ENCODE measurements around the gene KIAA1217. TPM values are rescaled to one million over a fixed set of nuclear protein-coding genes. Genes with fewer than 3 reads are reported as not detected.

KIAA1217 gene
- polyA plus RNA-seq, 1 donor from 2014 or later, result 0.22 TPM

GRCh38 chr10:24247841-24248240, 38.9 kb downstream of the KIAA1217 start:
- no peaks in the 10 kb centered on the region for H3F3A ChIP-seq (ENCODE audit: insufficient read depth, low read length, poor library complexity, severe bottlenecking)
- no peak overlapping the region for H3K27ac ChIP-seq (ENCODE audit: low read length)
- H3K36me3 ChIP-seq (ENCODE audit: insufficient read depth, low read length), result no peaks in the 10 kb centered on the region
- no peak overlapping the region for H3K9ac ChIP-seq (ENCODE audit: low read length)
- H3K9me2 ChIP-seq (ENCODE audit: insufficient read depth, low read length), result no peaks in the 10 kb centered on the region
- no peaks in the 10 kb centered on the region for H3K9me3 ChIP-seq (ENCODE audit: low read length)
- H3K4me3 ChIP-seq (ENCODE audit: low read length), result no peak overlapping the region
- no peak overlapping the region for H3K4me2 ChIP-seq (ENCODE audit: low read length)
- H4K20me1 ChIP-seq (ENCODE audit: insufficient read depth), result no peaks in the 10 kb centered on the region
- no peaks in the 10 kb centered on the region for H3K27me3 ChIP-seq (ENCODE audit: insufficient read depth, low read depth, low read length)
- no peaks in the 10 kb centered on the region for H3K79me2 ChIP-seq (replicated peaks; ENCODE audit: insufficient read depth, low read length)
- no peak for TF ChIP-seq RAD21 (conservative IDR thresholded peaks at IDR 0.05)
- no peak for TF ChIP-seq TAF1 (IDR thresholded peaks at IDR 0.05; ENCODE audit: low read depth)
- TF ChIP-seq, protein P1, sequence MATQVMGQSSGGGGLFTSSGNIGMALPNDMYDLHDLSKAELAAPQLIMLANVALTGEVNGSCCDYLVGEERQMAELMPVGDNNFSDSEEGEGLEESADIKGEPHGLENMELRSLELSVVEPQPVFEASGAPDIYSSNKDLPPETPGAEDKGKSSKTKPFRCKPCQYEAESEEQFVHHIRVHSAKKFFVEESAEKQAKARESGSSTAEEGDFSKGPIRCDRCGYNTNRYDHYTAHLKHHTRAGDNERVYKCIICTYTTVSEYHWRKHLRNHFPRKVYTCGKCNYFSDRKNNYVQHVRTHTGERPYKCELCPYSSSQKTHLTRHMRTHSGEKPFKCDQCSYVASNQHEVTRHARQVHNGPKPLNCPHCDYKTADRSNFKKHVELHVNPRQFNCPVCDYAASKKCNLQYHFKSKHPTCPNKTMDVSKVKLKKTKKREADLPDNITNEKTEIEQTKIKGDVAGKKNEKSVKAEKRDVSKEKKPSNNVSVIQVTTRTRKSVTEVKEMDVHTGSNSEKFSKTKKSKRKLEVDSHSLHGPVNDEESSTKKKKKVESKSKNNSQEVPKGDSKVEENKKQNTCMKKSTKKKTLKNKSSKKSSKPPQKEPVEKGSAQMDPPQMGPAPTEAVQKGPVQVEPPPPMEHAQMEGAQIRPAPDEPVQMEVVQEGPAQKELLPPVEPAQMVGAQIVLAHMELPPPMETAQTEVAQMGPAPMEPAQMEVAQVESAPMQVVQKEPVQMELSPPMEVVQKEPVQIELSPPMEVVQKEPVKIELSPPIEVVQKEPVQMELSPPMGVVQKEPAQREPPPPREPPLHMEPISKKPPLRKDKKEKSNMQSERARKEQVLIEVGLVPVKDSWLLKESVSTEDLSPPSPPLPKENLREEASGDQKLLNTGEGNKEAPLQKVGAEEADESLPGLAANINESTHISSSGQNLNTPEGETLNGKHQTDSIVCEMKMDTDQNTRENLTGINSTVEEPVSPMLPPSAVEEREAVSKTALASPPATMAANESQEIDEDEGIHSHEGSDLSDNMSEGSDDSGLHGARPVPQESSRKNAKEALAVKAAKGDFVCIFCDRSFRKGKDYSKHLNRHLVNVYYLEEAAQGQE (IDR thresholded peaks at IDR 0.05; ENCODE audit: borderline replicate concordance), result no peak
- TF ChIP-seq POLR2AphosphoS5 (IDR thresholded peaks at IDR 0.05), result no peak
- TF ChIP-seq CTCF (IDR thresholded peaks at IDR 0.05; ENCODE audit: poor library complexity, severe bottlenecking), result no peak
- TF ChIP-seq EZH2 (IDR thresholded peaks at IDR 0.05; ENCODE audit: borderline replicate concordance, insufficient read depth, low read length, poor library complexity, severe bottlenecking), result no peak
- TF ChIP-seq MXI1 (conservative IDR thresholded peaks at IDR 0.05; ENCODE audit: poor library complexity, severe bottlenecking), result no peak
- TF ChIP-seq SMC3 (conservative IDR thresholded peaks at IDR 0.05; ENCODE audit: poor library complexity), result no peak
- no peak for TF ChIP-seq EP300 (conservative IDR thresholded peaks at IDR 0.05; ENCODE audit: poor library complexity, severe bottlenecking)
- no peak overlapping the region for H2AFZ ChIP-seq (ENCODE audit: low read depth, low read length)

- Histone ChIP-seq H3F3A (ENCODE audit: insufficient read depth, low read length, poor library complexity, severe bottlenecking) (no peaks in the 10 kb centered on the region), H3K4me2 (ENCODE audit: low read length) (no peak overlapping the region), H3K9me2 (ENCODE audit: insufficient read depth, low read length) (no peaks in the 10 kb centered on the region), H3K27ac (ENCODE audit: low read length) (no peak overlapping the region), H3K36me3 (ENCODE audit: insufficient read depth, low read length) (no peaks in the 10 kb centered on the region), H3K9me3 (ENCODE audit: low read length) (no peaks in the 10 kb centered on the region), H3K9ac (ENCODE audit: low read length) (no peak overlapping the region), H3K4me3 (ENCODE audit: low read length) (no peak overlapping the region), H3K79me2 (replicated peaks; ENCODE audit: insufficient read depth, low read length) (no peaks in the 10 kb centered on the region), H3K27me3 (ENCODE audit: insufficient read depth, low read depth, low read length) (no peaks in the 10 kb centered on the region), H4K20me1 (ENCODE audit: insufficient read depth) (no peaks in the 10 kb centered on the region), H2AFZ (ENCODE audit: low read depth, low read length) (no peak overlapping the region)
- no peak for TF ChIP-seq RAD21 (conservative IDR thresholded peaks at IDR 0.05)
- no peak for TF ChIP-seq TAF1 (IDR thresholded peaks at IDR 0.05; ENCODE audit: low read depth)
- TF ChIP-seq, protein P1 (IDR thresholded peaks at IDR 0.05; ENCODE audit: borderline replicate concordance), result no peak
- TF ChIP-seq SMC3 (conservative IDR thresholded peaks at IDR 0.05; ENCODE audit: poor library complexity), result no peak
- no peak for TF ChIP-seq CTCF (IDR thresholded peaks at IDR 0.05; ENCODE audit: poor library complexity, severe bottlenecking)
- TF ChIP-seq EP300 (conservative IDR thresholded peaks at IDR 0.05; ENCODE audit: poor library complexity, severe bottlenecking), result no peak
- TF ChIP-seq POLR2AphosphoS5 (IDR thresholded peaks at IDR 0.05), result no peak
- no peak for TF ChIP-seq EZH2 (IDR thresholded peaks at IDR 0.05; ENCODE audit: borderline replicate concordance, insufficient read depth, low read length, poor library complexity, severe bottlenecking)
These were observed 41.0 kb downstream of the KIAA1217 start for GRCh38 chr10:24249829-24250415.
